Stimulated activated memory B cell treated with anti-CD40 and anti-IgM and Interleukin-4, amounts not matched to agents 10 μg/mL and 1 μg/mL and 100 μg/mL, for 72 hours (primary cell): ENCODE results near the gene INPP4A.

Source experiments
- ATAC-seq: fragments of 150-1000 bp; cut with Tn5 transposase; 2 replicates; pipeline ENCODE4 v1.10.0; 2021
- H3K27ac Mint-ChIP-seq: one replicate; pipeline ENCODE4 v1.8.0; 2022; ENCODE audit warnings: mild to moderate bottlenecking, mixed read lengths
- H3K27me3 Mint-ChIP-seq: one replicate; pipeline ENCODE4 v1.8.0; 2022; ENCODE audit warnings: mixed read lengths
- H3K36me3 Mint-ChIP-seq: one replicate; pipeline ENCODE4 v1.8.0; 2022; ENCODE audit warnings: mixed read lengths
- H3K4me1 Mint-ChIP-seq: one replicate; pipeline ENCODE4 v1.8.0; 2022; ENCODE audit warnings: mixed read lengths
- H3K4me3 Mint-ChIP-seq: one replicate; pipeline ENCODE4 v1.8.0; 2022; ENCODE audit warnings: mild to moderate bottlenecking, moderate library complexity, mixed read lengths
- H3K9me3 Mint-ChIP-seq: one replicate; pipeline ENCODE4 v1.8.0; 2022; ENCODE audit warnings: mixed read lengths

Gene INPP4A

DNA sequence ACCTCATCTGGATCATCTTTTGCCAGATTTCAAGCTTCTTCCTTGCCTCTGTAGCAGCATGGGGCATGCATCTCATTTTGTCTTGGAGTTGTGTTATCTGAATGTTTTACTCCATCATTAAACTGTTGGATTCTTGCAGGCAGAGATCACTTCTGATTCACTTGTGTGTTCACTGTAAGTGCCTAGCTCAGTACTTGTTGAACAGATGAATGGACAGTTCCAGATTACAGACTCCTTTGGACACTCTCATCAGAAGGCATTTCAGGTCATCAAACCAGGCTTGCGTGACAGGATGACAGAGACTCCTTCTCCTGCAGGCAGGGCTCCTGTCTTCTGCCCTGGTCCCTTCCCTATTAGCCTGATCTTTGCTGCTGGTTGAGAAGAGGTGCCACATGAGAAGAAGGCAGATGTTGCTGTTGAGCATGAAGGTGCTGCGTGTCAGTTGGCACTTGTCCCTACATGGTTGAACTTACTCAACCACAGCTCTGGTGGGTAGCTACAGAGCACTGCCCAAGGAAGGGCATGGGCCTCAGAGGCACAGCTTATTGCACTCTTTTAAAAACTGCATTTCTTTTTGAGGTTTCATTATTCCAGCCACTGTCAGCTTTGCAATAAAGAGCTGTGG, 58.9 kb downstream of the INPP4A start:
- no peak for ATAC-seq
- Mint-ChIP-seq H3K27ac (no peak overlapping the region), H3K4me1 (peaks cover 32% of the 10 kb centered on the region), H3K4me3 (no peak overlapping the region), H3K36me3 (peaks cover 1% of the 10 kb centered on the region), H3K27me3 (no peaks in the 10 kb centered on the region), H3K9me3 (no peaks in the 10 kb centered on the region)

GRCh38 chr2:98504381-98505109, 59.9 kb downstream of the INPP4A start:
- peaks cover 35% of the 10 kb centered on the region for H3K4me1 Mint-ChIP-seq
- H3K36me3 Mint-ChIP-seq: no peaks in the 10 kb centered on the region
- H3K27ac Mint-ChIP-seq: no peak overlapping the region
- no peaks in the 10 kb centered on the region for H3K9me3 Mint-ChIP-seq
- no peak overlapping the region for H3K4me3 Mint-ChIP-seq
- H3K27me3 Mint-ChIP-seq: no peaks in the 10 kb centered on the region
- ATAC-seq: no peak

- no peak for ATAC-seq
- Mint-ChIP-seq H3K4me3 (no peak overlapping the region), H3K27ac (no peak overlapping the region)
These were observed 60.7 kb downstream of the INPP4A start for GRCh38 chr2:98505311-98505808.

GRCh38 chr2:98505971-98506664, 61.5 kb downstream of the INPP4A start:
- H3K4me3 Mint-ChIP-seq: no peak overlapping the region
- no peaks in the 10 kb centered on the region for H3K36me3 Mint-ChIP-seq
- H3K9me3 Mint-ChIP-seq: no peaks in the 10 kb centered on the region
- no peaks in the 10 kb centered on the region for H3K27me3 Mint-ChIP-seq
- peaks cover 35% of the 10 kb centered on the region for H3K4me1 Mint-ChIP-seq
- H3K27ac Mint-ChIP-seq: peak overlapping the region; percentile 14
- ATAC-seq: no peak

More at GRCh38 chr2:98505311-98505808, 60.7 kb downstream of the INPP4A start:
- Mint-ChIP-seq H3K27me3 (no peaks in the 10 kb centered on the region), H3K4me1 (peaks cover 35% of the 10 kb centered on the region), H3K36me3 (no peaks in the 10 kb centered on the region), H3K9me3 (no peaks in the 10 kb centered on the region)

DNA sequence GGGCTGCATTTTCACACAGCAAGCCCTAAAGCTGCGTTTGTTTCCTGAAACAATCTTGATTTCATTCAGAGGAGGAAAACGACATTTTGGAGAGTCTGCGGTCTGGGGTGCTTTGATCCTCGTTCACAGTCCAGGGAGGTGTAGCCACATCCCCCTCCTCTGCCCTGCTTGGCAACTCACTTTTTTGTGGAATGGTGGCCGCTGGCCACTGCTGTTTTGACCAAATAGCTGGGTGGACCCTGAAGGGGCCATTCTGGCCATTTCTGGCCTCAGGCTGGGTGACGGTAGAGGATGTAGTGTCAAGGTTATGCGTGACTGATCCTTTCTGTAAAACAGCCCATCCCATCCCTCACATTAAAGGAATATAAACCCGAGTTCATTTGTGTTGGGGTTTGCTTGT, 62.2 kb downstream of the INPP4A start:
- no peaks in the 10 kb centered on the region for H3K9me3 Mint-ChIP-seq
- peak overlapping the region; percentile 14 for H3K27ac Mint-ChIP-seq
- no peak overlapping the region for H3K4me3 Mint-ChIP-seq
- H3K27me3 Mint-ChIP-seq: no peaks in the 10 kb centered on the region
- peaks cover 35% of the 10 kb centered on the region for H3K4me1 Mint-ChIP-seq
- ATAC-seq: no peak
- no peaks in the 10 kb centered on the region for H3K36me3 Mint-ChIP-seq

DNA sequence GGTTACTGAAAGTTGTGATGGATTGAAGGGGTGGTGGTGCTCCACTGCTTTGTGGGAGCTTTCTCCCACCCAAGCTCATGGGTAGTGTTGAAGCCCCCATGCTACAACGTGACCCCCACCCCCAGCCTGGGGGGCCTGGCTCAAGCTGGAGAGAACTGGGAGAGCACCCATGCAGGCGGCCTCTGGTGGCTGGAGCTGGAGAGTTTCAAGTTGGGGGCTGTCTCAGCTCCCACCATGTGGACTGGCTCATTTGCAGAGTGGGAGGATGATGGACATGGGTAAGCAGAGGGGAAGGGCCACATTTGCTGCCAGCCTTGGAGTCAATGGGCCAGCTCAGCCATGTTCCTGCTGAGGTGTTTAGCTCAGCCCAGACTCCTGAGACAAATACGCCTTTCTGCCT, 62.8 kb downstream of the INPP4A start:
- H3K27ac Mint-ChIP-seq: peak overlapping the region; percentile 40
- peaks cover 35% of the 10 kb centered on the region for H3K4me1 Mint-ChIP-seq
- ATAC-seq: no peak
- no peaks in the 10 kb centered on the region for H3K9me3 Mint-ChIP-seq
- no peak overlapping the region for H3K4me3 Mint-ChIP-seq
- H3K36me3 Mint-ChIP-seq: no peaks in the 10 kb centered on the region
- no peaks in the 10 kb centered on the region for H3K27me3 Mint-ChIP-seq

DNA sequence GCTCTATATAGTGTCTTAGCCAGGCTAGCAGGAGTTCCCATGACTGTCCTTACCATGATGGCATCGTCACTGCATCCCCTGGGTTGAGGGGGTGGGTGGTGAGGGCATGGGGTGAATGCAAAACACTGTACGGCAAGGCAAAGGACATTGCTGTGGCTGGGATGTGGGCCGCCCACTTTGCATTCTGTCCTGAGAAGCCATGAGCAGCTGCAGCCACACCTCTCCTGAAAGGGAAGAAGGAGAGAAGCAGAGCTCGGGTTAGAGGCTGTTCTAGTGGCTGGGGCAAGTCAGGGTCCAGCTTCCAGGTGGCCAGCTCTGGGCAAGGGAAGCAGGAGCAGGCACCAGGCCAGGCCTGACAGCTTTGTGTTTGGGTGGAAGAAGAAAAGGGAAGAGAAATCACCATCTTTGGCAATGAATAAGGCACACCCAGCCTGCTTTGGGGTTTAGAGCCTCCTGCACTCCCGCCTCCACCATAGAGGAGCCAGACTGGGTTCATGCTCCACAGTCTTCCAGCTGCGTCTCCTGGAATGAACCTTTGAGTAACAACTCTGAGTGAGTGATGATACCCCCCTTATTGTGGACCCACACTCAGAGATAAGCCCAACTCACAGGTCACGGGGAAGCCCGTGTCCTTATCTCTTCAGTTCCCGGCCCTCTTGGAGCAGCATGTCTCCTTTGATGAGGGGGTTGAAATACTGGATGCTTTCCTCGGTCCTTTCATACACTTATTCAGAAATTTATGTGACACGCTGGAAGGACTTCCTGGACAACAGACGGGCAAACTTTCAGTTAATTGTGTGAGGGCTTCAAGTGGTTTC, 63.4 kb downstream of the INPP4A start:
- peak overlapping the region; percentile 40 for H3K27ac Mint-ChIP-seq
- ATAC-seq: peak; percentile 61
- no peak overlapping the region for H3K4me3 Mint-ChIP-seq
- no peaks in the 10 kb centered on the region for H3K9me3 Mint-ChIP-seq
- H3K4me1 Mint-ChIP-seq: peaks cover 35% of the 10 kb centered on the region
- H3K27me3 Mint-ChIP-seq: no peaks in the 10 kb centered on the region
- H3K36me3 Mint-ChIP-seq: no peaks in the 10 kb centered on the region

DNA sequence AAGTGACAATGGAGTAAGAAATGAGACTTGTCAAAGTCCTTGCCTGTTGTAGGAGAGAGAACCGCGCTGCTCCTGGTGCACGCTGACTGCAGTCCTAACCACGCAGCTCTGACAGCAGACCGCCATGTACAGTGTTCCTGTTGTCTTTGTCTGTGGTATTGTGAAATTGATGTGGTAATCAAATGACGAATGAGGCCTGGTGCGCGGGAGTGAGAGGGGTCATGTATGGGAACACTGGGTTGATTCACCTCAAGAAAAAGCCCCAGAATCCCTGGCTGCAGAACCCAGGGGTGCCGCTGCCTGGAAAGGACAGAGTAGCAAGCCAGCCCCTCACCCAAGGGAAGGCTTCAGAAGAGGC, 64.0 kb downstream of the INPP4A start:
- Mint-ChIP-seq H3K27ac (peak overlapping the region; percentile 40), H3K4me1 (peaks cover 35% of the 10 kb centered on the region), H3K27me3 (no peaks in the 10 kb centered on the region), H3K4me3 (no peak overlapping the region), H3K9me3 (no peaks in the 10 kb centered on the region), H3K36me3 (no peaks in the 10 kb centered on the region)
- no peak for ATAC-seq

- no peaks in the 10 kb centered on the region for H3K27me3 Mint-ChIP-seq
- no peaks in the 10 kb centered on the region for H3K36me3 Mint-ChIP-seq
- no peak overlapping the region for H3K27ac Mint-ChIP-seq
- no peak for ATAC-seq
- peaks cover 33% of the 10 kb centered on the region for H3K4me1 Mint-ChIP-seq
- H3K4me3 Mint-ChIP-seq: no peak overlapping the region
- no peaks in the 10 kb centered on the region for H3K9me3 Mint-ChIP-seq
These were observed 65.1 kb downstream of the INPP4A start for GRCh38 chr2:98509542-98510321.

DNA sequence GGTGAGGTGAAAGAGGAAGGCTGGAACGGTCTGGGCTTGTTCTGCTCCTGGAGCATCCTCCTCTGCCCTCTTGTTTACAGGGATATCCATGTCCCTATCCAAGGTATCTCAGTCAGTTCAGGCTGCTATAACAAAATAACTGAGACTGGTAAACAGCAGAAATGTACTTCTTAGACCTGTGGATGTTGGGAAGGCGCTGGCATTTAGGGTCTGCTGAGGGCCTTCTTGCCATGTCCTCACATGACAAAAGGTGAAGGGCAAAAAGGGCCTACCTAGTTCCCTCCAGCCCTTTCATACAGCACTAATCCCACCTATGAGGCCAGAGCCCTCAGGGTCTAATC, 65.6 kb downstream of the INPP4A start:
- Mint-ChIP-seq H3K36me3 (no peaks in the 10 kb centered on the region), H3K9me3 (no peaks in the 10 kb centered on the region), H3K27ac (no peak overlapping the region), H3K4me3 (no peak overlapping the region), H3K27me3 (no peaks in the 10 kb centered on the region), H3K4me1 (peaks cover 28% of the 10 kb centered on the region)
- no peak for ATAC-seq

GRCh38 chr2:98511981-98512380, 67.3 kb downstream of the INPP4A start:
- H3K27ac Mint-ChIP-seq: no peak overlapping the region
- no peaks in the 10 kb centered on the region for H3K9me3 Mint-ChIP-seq
- H3K27me3 Mint-ChIP-seq: no peaks in the 10 kb centered on the region
- no peak overlapping the region for H3K4me3 Mint-ChIP-seq
- no peaks in the 10 kb centered on the region for H3K36me3 Mint-ChIP-seq
- peaks cover 19% of the 10 kb centered on the region for H3K4me1 Mint-ChIP-seq
- no peak for ATAC-seq

DNA sequence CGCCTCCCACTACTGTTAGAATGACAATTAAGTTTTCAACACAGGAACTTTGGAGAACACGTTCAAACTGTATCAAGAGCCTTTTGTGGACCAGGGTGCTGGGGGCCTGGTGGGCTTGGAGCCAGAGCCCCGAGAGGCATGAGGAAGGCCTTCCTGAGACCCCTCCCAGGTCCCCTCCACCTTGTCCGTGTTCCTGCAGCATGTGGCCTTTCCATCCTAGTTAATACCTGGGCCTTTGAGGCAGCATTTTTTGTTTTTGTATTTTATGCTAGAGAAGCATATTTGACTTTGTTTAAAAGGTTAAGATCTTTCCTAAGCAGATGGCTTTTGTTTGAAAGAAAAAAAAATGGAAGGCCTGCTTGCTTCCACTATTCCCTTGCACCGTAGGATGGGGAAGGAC, 68.0 kb downstream of the INPP4A start:
- H3K4me1 Mint-ChIP-seq: peaks cover 19% of the 10 kb centered on the region
- H3K4me3 Mint-ChIP-seq: no peak overlapping the region

DNA sequence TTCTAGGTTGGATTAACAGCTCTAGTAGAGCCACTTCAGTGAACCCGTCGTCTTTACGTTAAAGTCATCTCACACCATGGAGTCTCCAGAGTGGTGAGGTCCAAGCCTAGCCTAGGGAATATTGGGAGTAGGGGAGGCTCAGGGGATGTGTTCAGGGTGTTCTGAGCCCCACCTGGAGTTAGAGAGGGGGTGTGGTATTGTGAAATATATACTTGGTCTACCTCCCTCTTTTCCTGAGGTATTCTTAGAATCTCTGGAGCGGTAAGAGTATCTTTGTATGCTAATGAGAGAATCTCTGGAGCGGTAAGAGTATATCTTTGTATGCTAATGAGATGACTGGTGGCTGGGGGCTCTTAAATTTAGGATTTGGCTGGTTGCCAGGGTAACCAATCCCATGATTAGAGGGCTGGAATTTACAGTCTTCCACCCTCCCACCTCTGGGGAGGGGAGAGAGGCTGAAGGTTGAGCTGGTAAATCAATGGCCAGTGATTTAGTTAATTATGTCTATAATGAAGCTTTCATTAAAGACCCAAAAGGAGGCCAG, 69.5 kb downstream of the INPP4A start:
- no peaks in the 10 kb centered on the region for H3K9me3 Mint-ChIP-seq
- H3K27ac Mint-ChIP-seq: no peak overlapping the region
- H3K27me3 Mint-ChIP-seq: no peaks in the 10 kb centered on the region
- peaks cover 8% of the 10 kb centered on the region for H3K4me1 Mint-ChIP-seq
- H3K36me3 Mint-ChIP-seq: no peaks in the 10 kb centered on the region
- H3K4me3 Mint-ChIP-seq: no peak overlapping the region
- no peak for ATAC-seq

More for the DNA sequence above, 68.0 kb downstream of the INPP4A start:
- no peaks in the 10 kb centered on the region for H3K27me3 Mint-ChIP-seq
- H3K36me3 Mint-ChIP-seq: no peaks in the 10 kb centered on the region
- no peak for ATAC-seq
- H3K27ac Mint-ChIP-seq: no peak overlapping the region
- H3K9me3 Mint-ChIP-seq: no peaks in the 10 kb centered on the region

- H3K36me3 Mint-ChIP-seq: no peaks in the 10 kb centered on the region
- H3K4me1 Mint-ChIP-seq: peaks cover 8% of the 10 kb centered on the region
- no peak overlapping the region for H3K27ac Mint-ChIP-seq
- H3K27me3 Mint-ChIP-seq: no peaks in the 10 kb centered on the region
- no peak for ATAC-seq
- no peaks in the 10 kb centered on the region for H3K9me3 Mint-ChIP-seq
- H3K4me3 Mint-ChIP-seq: no peak overlapping the region
These were observed 70.2 kb downstream of the INPP4A start for GRCh38 chr2:98514879-98515249.
